HepG2 (cell line): ENCODE measurements around the gene SAMD14. TPM values are rescaled to one million over a fixed set of nuclear protein-coding genes. Genes with fewer than 3 reads are reported as not detected.

Source experiments
- AHR ChIP-seq: IDR thresholded peaks from 2 replicates; pipeline ENCODE4 v1.6.1; 2018; ENCODE audit warnings: missing genetic modification reagents, missing compliant biosample characterization
- CBX5 ChIP-seq: sonication (generic); formaldehyde crosslinking; IDR thresholded peaks from 2 replicates; pipeline ENCODE4 v1.4.0; 2020; ENCODE audit warnings: missing genetic modification reagents, borderline replicate concordance
- CERS6 ChIP-seq: sonication (generic); formaldehyde crosslinking; IDR thresholded peaks from 2 replicates; pipeline ENCODE4 v1.5.0; 2020; ENCODE audit warnings: missing genetic modification reagents
- GABPB1 ChIP-seq: IDR thresholded peaks from 2 replicates; pipeline ENCODE4 v1.6.1; 2016; ENCODE audit warnings: mild to moderate bottlenecking, missing genetic modification reagents, moderate library complexity, missing compliant biosample characterization
- GATAD1 ChIP-seq: IDR thresholded peaks from 2 replicates; pipeline ENCODE4 v1.6.1; 2016; ENCODE audit warnings: missing genetic modification reagents, missing compliant biosample characterization
- HDAC2 ChIP-seq: sonication (generic); formaldehyde crosslinking; IDR thresholded peaks from 2 replicates; pipeline ENCODE4 v1.4.0; 2020; ENCODE audit warnings: missing genetic modification reagents
- HNRNPLL ChIP-seq: fragments of 200-400 bp; formaldehyde crosslinking; IDR thresholded peaks from 2 replicates; pipeline ENCODE4 v1.6.1; 2017; ENCODE audit warnings: mild to moderate bottlenecking, low read depth, low read length; ENCODE audit not compliant: poor library complexity, severe bottlenecking
- LCORL ChIP-seq, 2 experiments: fragments of 450-650 bp in 1 of 2; sonication (generic) in 1 of 2; formaldehyde crosslinking in 1 of 2; IDR thresholded peaks; 2 replicates each; pipeline versions ENCODE4 v1.5.0 to v1.6.1; 2017 to 2020; ENCODE audit warnings: antibody characterized with exemption in 1 of 2, missing genetic modification reagents in 1 of 2
- MEIS2 ChIP-seq: sonication (generic); formaldehyde crosslinking; IDR thresholded peaks from 2 replicates; pipeline ENCODE4 v1.9.0; 2021; ENCODE audit warnings: mild to moderate bottlenecking, missing genetic modification reagents
- NFE2 ChIP-seq: sonication (generic); formaldehyde crosslinking; IDR thresholded peaks from 2 replicates; pipeline ENCODE4 v1.4.0; 2020; ENCODE audit warnings: missing genetic modification reagents
- RFXAP ChIP-seq: sonication (generic); formaldehyde crosslinking; IDR thresholded peaks from 2 replicates; pipeline ENCODE4 v1.4.0; 2020; ENCODE audit warnings: missing genetic modification reagents, borderline replicate concordance
- SP4 ChIP-seq: sonication (generic); formaldehyde crosslinking; IDR thresholded peaks from 2 replicates; pipeline ENCODE4 v1.8.1; 2023; ENCODE audit warnings: mild to moderate bottlenecking, missing genetic modification reagents
- TEAD3 ChIP-seq: optimal IDR thresholded peaks from 2 replicates; pipeline ENCODE3; 2016; ENCODE audit warnings: borderline replicate concordance
- ZMYM4 ChIP-seq: sonication (generic); formaldehyde crosslinking; IDR thresholded peaks from 2 replicates; pipeline ENCODE4 v1.8.1; 2023; ENCODE audit warnings: mild to moderate bottlenecking, missing genetic modification reagents
- ZNF124 ChIP-seq: sonication (generic); formaldehyde crosslinking; IDR thresholded peaks from 2 replicates; pipeline ENCODE4 v1.4.0; 2020; ENCODE audit warnings: missing genetic modification reagents
- ZNF788 ChIP-seq: sonication (generic); formaldehyde crosslinking; IDR thresholded peaks from 2 replicates; pipeline ENCODE4 v1.5.0; 2020; ENCODE audit warnings: mild to moderate bottlenecking, missing genetic modification reagents, borderline replicate concordance
- ZSCAN22 ChIP-seq: sonication (generic); formaldehyde crosslinking; IDR thresholded peaks from 2 replicates; pipeline ENCODE4 v1.4.0; 2020; ENCODE audit warnings: mild to moderate bottlenecking, missing genetic modification reagents
- polyA plus RNA-seq, 8 experiments: library from polyadenylated mRNA; depleted of rRNA in 3 of 8; stranded (reverse) in 7 of 8; unstranded in 1 of 8; fragments of >200 nt; fragmentation: Illumina TruSeq in 4 of 8; extraction: Trizol in 4 of 8; gene quantifications; 2 replicates each; pipeline versions ENCODE4 v1.2.1 to v1.2.3, GENCODE V29; 2011 to 2016; ENCODE audit warnings: low read depth in 4 of 8, missing spikeins in 1 of 8, mixed read lengths in 1 of 8; ENCODE audit not compliant: insufficient read depth in 1 of 8
- total RNA-seq, 5 experiments: library from RNA; depleted of rRNA; stranded (reverse); fragments of >200 nt; fragmentation: Illumina TruSeq; extraction: Trizol; gene quantifications; 2 replicates each; pipeline ENCODE4 v1.2.3, GENCODE V29; 2016; ENCODE audit warnings: low read depth in 1 of 5
- TF ChIP-seq, protein P1 (sequence below): sonication (generic); formaldehyde crosslinking; IDR thresholded peaks from 2 replicates; pipeline ENCODE4 v1.5.0; 2020; ENCODE audit warnings: mild to moderate bottlenecking, missing genetic modification reagents, borderline replicate concordance
- TF ChIP-seq, protein P2 (sequence below): sonication (generic); formaldehyde crosslinking; IDR thresholded peaks from 2 replicates; pipeline ENCODE4 v1.8.0; 2022; ENCODE audit warnings: missing genetic modification reagents, mild to moderate bottlenecking, inconsistent platforms, borderline replicate concordance

SAMD14 gene
- total and polyA plus RNA-seq, 2 of the 13 experiments (the other 11 are each of a cell fraction or from before 2014, with no cell fraction given): 0.07 to 0.22 TPM

- TF ChIP-seq, protein P1, sequence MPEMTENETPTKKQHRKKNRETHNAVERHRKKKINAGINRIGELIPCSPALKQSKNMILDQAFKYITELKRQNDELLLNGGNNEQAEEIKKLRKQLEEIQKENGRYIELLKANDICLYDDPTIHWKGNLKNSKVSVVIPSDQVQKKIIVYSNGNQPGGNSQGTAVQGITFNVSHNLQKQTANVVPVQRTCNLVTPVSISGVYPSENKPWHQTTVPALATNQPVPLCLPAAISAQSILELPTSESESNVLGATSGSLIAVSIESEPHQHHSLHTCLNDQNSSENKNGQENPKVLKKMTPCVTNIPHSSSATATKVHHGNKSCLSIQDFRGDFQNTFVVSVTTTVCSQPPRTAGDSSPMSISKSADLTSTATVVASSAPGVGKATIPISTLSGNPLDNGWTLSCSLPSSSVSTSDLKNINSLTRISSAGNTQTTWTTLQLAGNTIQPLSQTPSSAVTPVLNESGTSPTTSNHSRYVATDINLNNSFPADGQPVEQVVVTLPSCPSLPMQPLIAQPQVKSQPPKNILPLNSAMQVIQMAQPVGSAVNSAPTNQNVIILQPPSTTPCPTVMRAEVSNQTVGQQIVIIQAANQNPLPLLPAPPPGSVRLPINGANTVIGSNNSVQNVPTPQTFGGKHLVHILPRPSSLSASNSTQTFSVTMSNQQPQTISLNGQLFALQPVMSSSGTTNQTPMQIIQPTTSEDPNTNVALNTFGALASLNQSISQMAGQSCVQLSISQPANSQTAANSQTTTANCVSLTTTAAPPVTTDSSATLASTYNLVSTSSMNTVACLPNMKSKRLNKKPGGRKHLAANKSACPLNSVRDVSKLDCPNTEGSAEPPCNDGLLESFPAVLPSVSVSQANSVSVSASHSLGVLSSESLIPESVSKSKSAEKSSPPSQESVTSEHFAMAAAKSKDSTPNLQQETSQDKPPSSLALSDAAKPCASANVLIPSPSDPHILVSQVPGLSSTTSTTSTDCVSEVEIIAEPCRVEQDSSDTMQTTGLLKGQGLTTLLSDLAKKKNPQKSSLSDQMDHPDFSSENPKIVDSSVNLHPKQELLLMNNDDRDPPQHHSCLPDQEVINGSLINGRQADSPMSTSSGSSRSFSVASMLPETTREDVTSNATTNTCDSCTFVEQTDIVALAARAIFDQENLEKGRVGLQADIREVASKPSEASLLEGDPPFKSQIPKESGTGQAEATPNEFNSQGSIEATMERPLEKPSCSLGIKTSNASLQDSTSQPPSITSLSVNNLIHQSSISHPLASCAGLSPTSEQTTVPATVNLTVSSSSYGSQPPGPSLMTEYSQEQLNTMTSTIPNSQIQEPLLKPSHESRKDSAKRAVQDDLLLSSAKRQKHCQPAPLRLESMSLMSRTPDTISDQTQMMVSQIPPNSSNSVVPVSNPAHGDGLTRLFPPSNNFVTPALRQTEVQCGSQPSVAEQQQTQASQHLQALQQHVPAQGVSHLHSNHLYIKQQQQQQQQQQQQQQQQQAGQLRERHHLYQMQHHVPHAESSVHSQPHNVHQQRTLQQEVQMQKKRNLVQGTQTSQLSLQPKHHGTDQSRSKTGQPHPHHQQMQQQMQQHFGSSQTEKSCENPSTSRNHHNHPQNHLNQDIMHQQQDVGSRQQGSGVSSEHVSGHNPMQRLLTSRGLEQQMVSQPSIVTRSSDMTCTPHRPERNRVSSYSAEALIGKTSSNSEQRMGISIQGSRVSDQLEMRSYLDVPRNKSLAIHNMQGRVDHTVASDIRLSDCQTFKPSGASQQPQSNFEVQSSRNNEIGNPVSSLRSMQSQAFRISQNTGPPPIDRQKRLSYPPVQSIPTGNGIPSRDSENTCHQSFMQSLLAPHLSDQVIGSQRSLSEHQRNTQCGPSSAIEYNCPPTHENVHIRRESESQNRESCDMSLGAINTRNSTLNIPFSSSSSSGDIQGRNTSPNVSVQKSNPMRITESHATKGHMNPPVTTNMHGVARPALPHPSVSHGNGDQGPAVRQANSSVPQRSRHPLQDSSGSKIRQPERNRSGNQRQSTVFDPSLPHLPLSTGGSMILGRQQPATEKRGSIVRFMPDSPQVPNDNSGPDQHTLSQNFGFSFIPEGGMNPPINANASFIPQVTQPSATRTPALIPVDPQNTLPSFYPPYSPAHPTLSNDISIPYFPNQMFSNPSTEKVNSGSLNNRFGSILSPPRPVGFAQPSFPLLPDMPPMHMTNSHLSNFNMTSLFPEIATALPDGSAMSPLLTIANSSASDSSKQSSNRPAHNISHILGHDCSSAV: no peak
- TF ChIP-seq ZNF788 (peak; percentile 66; the same call in 1 of the 2 replicates), LCORL (IDR thresholded peaks at IDR 0.05) (no peak), LCORL (CRISPR knock-in tag; IDR thresholded peaks at IDR 0.05) (0 out of 2 replicates have a peak, but pooled peaks have one; percentile 47), GABPB1 (CRISPR knock-in tag) (peak; percentile 46), HDAC2 (CRISPR knock-in tag) (peak; percentile 65; the same call in 1 of the 2 replicates), CERS6 (CRISPR knock-in tag) (no peak), AHR (CRISPR knock-in tag) (peak; percentile 84; the same call in 1 of the 2 replicates), SP4 (0 out of 2 replicates have a peak, but pooled peaks have one; percentile 35), GATAD1 (CRISPR knock-in tag) (no peak), HNRNPLL (peak; percentile 66), ZNF124 (CRISPR knock-in tag) (0 out of 2 replicates have a peak, but pooled peaks have one; percentile 78), ZSCAN22 (CRISPR knock-in tag) (peak; percentile 95), RFXAP (no peak), CBX5 (CRISPR knock-in tag) (peak; percentile 90), TEAD3 (CRISPR knock-in tag) (peak; percentile 68), MEIS2 (CRISPR knock-in tag) (no peak), ZMYM4 (CRISPR knock-in tag) (peak; percentile 88), NFE2 (CRISPR knock-in tag) (no peak)
- TF ChIP-seq, protein P2, sequence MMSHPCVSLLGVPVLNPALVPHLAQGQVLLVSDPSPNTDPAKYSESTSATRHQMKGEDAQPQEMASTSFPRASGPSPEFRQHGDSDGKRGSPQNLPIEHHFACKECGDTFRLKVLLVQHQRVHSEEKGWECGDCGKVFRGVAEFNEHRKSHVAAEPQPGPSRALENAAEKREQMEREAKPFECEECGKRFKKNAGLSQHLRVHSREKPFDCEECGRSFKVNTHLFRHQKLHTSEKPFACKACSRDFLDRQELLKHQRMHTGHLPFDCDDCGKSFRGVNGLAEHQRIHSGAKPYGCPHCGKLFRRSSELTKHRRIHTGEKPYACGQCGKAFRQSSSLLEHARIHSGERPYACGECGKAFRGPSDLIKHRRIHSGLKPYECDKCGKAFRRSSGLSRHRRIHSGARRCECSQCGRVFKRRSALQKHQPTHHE (CRISPR knock-in tag): no peak
These were observed 50.4 kb downstream of the SAMD14 start (continued) for GRCh38 chr17:50079334-50080095.
